GM12875 (cell line): Measurements from ENCODE around the gene RASA4B.

Source experiments
- H3K4me3 ChIP-seq: one replicate; pipeline ENCODE4 v1.5.1; 2011; ENCODE audit warnings: low read depth, low read length, control low read depth
- TF ChIP-seq, protein P1 (sequence below): IDR thresholded peaks from 2 replicates; pipeline ENCODE4 v1.5.1; 2011; ENCODE audit warnings: low read depth, mild to moderate bottlenecking, control low read depth, inconsistent platforms, low read length, moderate library complexity, borderline replicate concordance; ENCODE audit not compliant: insufficient read depth

RASA4B gene

DNA sequence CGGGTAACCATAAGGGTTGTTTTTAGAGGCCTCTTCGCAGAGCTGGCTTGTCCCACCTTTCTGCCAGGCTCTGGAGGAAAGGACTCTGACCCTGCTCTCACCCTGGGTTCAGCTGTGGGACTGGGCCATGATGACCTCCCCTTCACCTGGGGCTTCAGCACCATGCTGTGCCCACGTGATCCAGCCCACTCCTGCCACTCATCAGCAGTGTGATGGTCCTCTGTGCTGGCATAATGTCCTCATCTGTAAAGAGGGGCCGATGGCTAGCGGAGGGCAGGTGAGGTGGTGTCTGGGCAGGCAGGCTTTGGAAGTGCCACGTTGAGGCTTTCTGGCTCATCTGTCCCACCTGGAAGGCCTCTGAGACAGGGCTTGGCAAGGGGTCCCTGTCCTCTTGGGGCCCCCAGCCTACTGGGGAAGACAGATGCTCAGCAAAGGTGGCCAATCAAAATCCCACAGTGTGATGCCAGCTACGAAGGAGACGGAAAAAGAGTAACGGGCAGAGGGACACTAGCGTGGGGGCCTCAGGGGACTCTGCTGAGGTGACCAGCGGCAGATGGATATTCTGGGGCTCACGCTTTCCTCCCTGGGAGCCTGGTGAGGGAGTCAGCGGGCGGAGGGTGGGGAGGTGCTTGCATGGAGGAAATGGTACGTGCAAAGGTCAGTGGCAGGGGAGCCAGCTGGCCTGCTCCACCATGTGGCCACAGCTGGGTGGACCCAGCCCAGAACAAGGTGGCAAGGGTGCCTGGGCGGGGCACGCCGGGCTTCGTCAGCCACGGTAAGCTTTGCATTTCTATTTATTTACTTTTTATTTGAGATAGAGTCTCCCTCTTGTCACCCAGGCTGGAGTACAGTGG, 47.4 kb downstream of the RASA4B start:
- H3K4me3 ChIP-seq = no peak overlapping the region
- TF ChIP-seq, protein P1, sequence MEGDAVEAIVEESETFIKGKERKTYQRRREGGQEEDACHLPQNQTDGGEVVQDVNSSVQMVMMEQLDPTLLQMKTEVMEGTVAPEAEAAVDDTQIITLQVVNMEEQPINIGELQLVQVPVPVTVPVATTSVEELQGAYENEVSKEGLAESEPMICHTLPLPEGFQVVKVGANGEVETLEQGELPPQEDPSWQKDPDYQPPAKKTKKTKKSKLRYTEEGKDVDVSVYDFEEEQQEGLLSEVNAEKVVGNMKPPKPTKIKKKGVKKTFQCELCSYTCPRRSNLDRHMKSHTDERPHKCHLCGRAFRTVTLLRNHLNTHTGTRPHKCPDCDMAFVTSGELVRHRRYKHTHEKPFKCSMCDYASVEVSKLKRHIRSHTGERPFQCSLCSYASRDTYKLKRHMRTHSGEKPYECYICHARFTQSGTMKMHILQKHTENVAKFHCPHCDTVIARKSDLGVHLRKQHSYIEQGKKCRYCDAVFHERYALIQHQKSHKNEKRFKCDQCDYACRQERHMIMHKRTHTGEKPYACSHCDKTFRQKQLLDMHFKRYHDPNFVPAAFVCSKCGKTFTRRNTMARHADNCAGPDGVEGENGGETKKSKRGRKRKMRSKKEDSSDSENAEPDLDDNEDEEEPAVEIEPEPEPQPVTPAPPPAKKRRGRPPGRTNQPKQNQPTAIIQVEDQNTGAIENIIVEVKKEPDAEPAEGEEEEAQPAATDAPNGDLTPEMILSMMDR = no peak

DNA sequence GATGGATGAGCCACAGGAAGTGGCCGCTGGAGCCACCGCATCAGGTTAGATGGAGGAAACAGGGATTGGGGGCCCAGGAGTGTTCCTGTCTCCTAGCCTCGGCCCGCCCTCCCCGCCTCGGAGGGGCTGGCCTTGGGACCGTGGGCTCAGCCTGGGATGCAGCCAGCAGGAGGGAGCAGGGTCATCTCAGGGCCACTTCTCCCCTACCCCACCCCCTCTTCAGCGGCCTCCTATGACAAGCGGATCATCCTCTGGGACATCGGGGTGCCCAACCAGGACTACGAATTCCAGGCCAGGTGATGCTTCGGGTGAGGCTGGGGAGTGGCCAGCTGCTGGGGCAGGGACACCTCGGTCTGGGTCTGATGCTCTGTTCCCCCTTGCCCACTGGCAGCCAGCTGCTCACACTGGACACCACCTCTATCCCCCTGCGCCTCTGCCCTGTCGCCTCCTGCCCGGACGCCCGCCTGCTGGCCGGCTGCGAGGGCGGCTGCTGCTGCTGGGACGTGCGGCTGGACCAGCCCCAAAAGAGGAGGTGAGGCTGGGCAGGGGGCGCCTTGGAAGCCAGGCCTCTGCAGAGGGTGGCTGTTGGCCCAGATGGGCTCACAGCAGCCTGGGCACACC, 48.1 kb downstream of the RASA4B start:
- TF ChIP-seq, protein P1 = no peak
- H3K4me3 ChIP-seq = no peak overlapping the region

DNA sequence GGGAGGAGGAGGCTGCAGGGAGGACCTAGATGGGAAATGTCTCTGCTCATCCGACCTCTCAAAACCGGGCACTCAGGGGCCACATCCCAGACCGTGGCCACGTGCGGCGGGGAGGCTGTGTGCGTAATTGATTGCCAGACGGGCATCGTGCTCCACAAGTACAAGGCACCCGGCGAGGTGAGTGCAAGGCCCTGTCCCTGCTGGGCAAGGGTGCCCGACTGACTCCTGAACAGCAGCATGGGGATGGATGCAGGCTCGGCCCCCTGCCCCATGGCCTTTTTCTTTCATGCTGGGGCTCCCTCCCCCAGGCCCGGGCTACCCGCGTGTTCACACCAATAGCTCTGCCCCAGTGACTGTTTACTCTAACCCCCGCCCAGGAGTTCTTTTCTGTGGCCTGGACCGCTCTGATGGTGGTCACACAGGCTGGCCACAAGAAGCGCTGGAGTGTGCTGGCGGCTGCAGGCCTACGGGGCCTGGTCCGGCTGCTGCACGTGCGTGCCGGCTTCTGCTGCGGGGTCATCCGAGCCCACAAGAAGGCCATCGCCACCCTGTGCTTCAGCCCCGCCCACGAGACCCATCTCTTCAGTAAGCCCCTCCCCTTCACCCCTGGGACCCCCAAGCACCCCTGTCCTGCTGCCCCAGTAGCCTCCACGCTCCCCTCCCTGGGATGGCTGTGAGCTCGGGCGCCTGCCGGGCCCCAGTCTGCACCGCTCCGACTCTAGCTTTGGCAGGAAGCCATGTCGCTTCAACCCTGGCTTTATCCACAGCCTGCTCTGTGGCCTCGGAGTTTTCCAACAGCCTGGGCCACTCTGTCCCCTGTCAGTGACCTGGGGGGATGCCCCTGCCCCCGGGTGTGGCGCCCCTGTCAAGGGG, 48.9 kb downstream of the RASA4B start:
- TF ChIP-seq, protein P1 = no peak
- H3K4me3 ChIP-seq = no peak overlapping the region

DNA sequence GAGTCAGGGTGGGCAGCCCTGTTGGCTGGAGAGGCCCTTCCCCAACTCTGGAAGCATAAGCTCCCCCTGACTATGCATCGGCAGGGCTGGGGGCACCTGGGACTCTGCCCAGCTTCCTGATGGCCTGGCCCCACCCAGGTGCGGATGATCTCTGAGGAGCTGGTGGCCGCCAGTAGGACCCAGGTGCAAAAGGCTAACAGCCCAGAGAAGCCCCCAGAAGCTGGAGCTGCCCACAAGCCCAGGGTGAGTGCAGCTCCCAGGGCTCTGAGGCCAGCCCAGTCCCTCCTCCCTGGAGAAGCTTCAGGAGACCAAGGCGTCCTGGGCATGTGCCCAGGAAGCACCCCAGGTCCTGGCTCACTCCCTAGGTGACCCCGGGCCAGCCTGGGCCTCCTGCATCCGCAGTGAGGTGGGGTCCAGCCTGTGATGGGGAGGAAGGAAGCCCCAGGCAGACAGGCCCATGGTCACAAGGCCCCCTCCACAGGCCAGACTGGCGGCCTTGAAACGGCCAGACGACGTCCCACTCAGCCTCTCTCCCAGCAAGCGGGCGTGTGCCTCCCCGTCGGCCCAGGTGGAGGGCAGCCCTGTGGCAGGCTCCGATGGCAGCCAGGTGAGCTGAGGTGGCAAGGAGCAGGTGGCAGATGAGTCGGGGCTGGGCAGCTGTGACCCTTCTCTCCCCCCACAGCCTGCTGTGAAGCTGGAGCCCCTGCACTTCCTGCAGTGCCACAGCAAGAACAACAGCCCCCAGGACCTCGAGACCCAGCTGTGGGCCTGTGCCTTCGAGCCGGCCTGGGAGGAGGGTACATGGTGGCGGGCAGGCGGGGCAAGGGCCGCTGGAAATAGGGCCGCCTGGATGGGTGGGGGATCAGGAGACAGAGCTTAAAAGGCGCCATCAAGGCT, 49.7 kb downstream of the RASA4B start:
- TF ChIP-seq, protein P1 = no peak
- no peak overlapping the region for H3K4me3 ChIP-seq

DNA sequence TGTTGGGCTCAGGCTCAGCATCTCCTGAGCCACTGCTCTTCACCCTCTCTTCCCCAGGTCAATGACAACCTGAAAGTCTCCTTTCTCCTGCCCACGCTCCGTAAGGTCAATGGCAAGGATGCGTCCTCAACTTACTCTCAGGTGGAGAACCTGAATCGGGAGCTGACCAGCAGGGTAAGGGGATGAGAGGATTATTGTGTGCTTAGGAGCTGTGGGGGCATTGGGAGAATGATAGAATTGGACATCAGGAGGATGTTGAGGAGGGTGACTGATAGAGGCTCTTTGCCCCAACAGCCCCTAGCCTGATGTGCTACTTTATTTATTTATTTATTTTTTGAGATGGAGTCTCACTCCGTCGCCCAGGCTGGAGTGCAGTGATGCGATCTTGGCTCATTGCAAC, 51.5 kb downstream of the RASA4B start:
- peak overlapping the region; percentile 73 for H3K4me3 ChIP-seq
- TF ChIP-seq, protein P1 = no peak

DNA sequence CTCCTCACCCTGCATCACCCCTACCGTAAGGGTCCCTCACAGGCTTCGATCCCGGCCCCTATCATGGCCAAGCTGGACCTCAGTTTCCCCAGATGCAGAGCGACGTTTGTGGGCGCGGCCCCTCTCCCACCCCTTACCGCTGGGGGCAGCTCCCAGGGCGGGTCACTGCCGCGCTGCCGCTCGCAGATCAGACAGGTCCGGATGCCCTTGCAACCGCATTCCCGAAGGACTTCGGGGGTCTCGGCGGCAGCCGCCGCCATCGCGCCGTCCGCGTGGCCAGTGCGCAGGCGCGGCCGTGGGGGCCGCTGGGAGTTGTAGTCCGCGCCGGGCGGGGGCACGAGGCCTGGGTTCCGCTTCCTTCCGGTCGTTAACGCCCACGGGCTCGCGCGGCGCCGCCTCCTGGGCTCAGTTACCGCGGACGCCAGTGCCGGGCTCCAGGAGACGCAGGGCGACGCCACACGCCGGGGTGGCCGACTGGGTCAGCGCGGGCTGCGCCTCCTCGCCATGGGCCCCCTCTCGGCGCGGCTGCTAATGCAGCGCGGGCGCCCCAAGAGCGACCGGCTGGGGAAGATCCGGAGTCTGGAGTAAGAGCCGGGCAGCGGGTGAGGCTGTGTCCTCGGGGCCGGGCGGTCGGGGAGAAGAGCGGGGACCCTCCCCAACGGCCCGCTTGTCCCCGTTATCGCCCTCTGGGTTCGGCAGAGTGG, 52.8 kb downstream of the RASA4B start, which contains the start of the genes ALKBH4 and LRWD1:
ALKBH4 (minus strand) TSS at position 287 of the 704 bp plus-strand sequence; CDS start at position 260, 27 bp downstream.
LRWD1 (plus strand) TSS at position 408 of the 704 bp plus-strand sequence; CDS start at position 505, 97 bp downstream.
- TF ChIP-seq, protein P1 = 0 out of 2 replicates have a peak, but pooled peaks have one; percentile 14
- H3K4me3 ChIP-seq = peak within 1 kb of the TSS; percentile 73
